Right lobe of liver (tissue), 6 donors: ENCODE data around the gene LDB3. TPM values are rescaled to one million over a fixed set of nuclear protein-coding genes. Genes with fewer than 3 reads are reported as not detected.

Source experiments
- ATAC-seq, 4 donors: fragments of 200-7000 bp; cut with Tn5 transposase; one replicate each; pipeline ENCODE4 v1.9.1; 2020; ENCODE audit warnings: mild to moderate bottlenecking in 4 of 4, moderate library complexity in 4 of 4
- DNase-seq, 3 donors: peaks; one replicate each; pipeline ENCODE4 v3.0.0-alpha.2; 2020
- H3K27ac ChIP-seq, 3 donors: fragments of 200-600 bp; one replicate each; pipeline ENCODE4 v1.8.0; 2022
- H3K27me3 ChIP-seq, 2 donors: fragments of 200-600 bp; one replicate each; pipeline ENCODE4 v1.8.0; 2022
- H3K36me3 ChIP-seq, 4 donors: fragments of 200-600 bp; sonication (generic) in 1 of 4; one replicate each; pipeline versions ENCODE4 v1.5.1 to v1.8.0; 2017 to 2022; ENCODE audit warnings: control low read depth in 1 of 4
- H3K4me1 ChIP-seq, 4 donors: fragments of 200-600 bp; sonication (generic) in 1 of 4; one replicate each; pipeline versions ENCODE4 v1.5.1 to v1.8.0; 2017 to 2022; ENCODE audit warnings: control low read depth in 1 of 4
- H3K4me3 ChIP-seq, 3 donors: fragments of 200-600 bp; one replicate each; pipeline ENCODE4 v1.8.0; 2022
- H3K9me3 ChIP-seq, 4 donors: fragments of 200-600 bp; sonication (generic) in 1 of 4; one replicate each; pipeline versions ENCODE4 v1.5.1 to v1.8.0; 2017 to 2022; ENCODE audit warnings: control low read depth in 1 of 4
- CTCF ChIP-seq, 4 donors: fragments of 200-600 bp in 3 of 4; fragments of 450-650 bp in 1 of 4; IDR thresholded peaks; one replicate each; pipeline versions ENCODE4 v1.5.1 to v1.8.0; 2016 to 2022; ENCODE audit warnings: antibody characterized with exemption in 4 of 4, mild to moderate bottlenecking in 2 of 4
- POLR2A ChIP-seq: fragments of 450-650 bp; IDR thresholded peaks from one replicate; pipeline ENCODE4 v1.6.1; 2017; ENCODE audit warnings: antibody characterized with exemption, mild to moderate bottlenecking
- WGBS: methylation state at CpG from one replicate; pipeline ENCODE4 v1.1.6; 2018; ENCODE audit warnings: low coverage, low lambda C conversion rate; ENCODE audit not compliant: insufficient coverage; ENCODE audit errors: missing lambda C conversion rate; 5-methylcytosine and 5-hydroxymethylcytosine counted together
- intact Hi-C, 2 donors: fragments of 100-400 bp; cut with DNase I; formaldehyde crosslinking; loops; one replicate each; pipeline versions ENCODE4 v1.11.2 to v1.14.1; 2022
- total RNA-seq, 6 experiments: library from RNA; depleted of rRNA in 2 of 6; stranded (reverse); fragments of >200 nt in 2 of 6; fragmentation: NEBNext Ultra II Directional in 3 of 6; extraction: Animal tissue kit (Norgen Biotek cat#: 25700) in 3 of 6; gene quantifications; one replicate each; pipeline versions ENCODE4 v1.1.0 to v1.2.4, GENCODE V29; 2016 to 2023
- donor health status: DM: no; HTN: yes; CAD: no.
- donor health status: DM: no; HTN: no; CAD: no.
- donor health status: DM: no; HTN: no; CAD: no.
- donor health status: DM: no; HTN: yes; CAD: no.
- donor health status: DM: no; HTN: yes; CAD: no.

LDB3 gene
- total RNA-seq, 6 experiments from 2014 or later, result 0.07 to 0.29 (median 0.12) TPM

GRCh38 chr10:86699991-86700840 is 31.9 kb downstream of the LDB3 start:
- no CpG with 5 or more reads among the region's 9 CpGs for WGBS
- DNase-seq, result peak in 1 of 3 donors; percentile 18

GRCh38 chr10:86700851-86701617 is 32.7 kb downstream of the LDB3 start:
- no peaks in the 10 kb centered on the region for H3K36me3 ChIP-seq
- H3K4me1 ChIP-seq, result no peaks in the 10 kb centered on the region
- intact Hi-C loops, result loop anchor here in 1 of 2 donors (10.0 kb wide), 1 partner anchor 194 kb away; no protein-coding TSS in a partner anchor
- no peak overlapping the region for H3K27ac ChIP-seq
- WGBS, result 91% methylated on average over 8 of the region's 12 CpGs
- TF ChIP-seq POLR2A (no peak), CTCF (IDR thresholded peaks at IDR 0.05) (no peak)
- no peaks in the 10 kb centered on the region for H3K27me3 ChIP-seq
- DNase-seq (peak in 1 of 3 donors; percentile 34), ATAC-seq (no peak)
- H3K9me3 ChIP-seq, result no peaks in the 10 kb centered on the region
- H3K4me3 ChIP-seq, result no peak overlapping the region

More at GRCh38 chr10:86699991-86700840, 31.9 kb downstream of the LDB3 start:
- Histone ChIP-seq H3K4me3 (no peak overlapping the region), H3K4me1 (no peaks in the 10 kb centered on the region), H3K27ac (no peak overlapping the region), H3K9me3 (no peaks in the 10 kb centered on the region), H3K27me3 (no peaks in the 10 kb centered on the region), H3K36me3 (no peaks in the 10 kb centered on the region)
- intact Hi-C loops, result loop anchor here in 1 of 2 donors (10.0 kb wide), 1 partner anchor 195 kb away; no protein-coding TSS in a partner anchor
- no peak for TF ChIP-seq CTCF (IDR thresholded peaks at IDR 0.05)
- no peak for TF ChIP-seq POLR2A
- no peak for ATAC-seq

GRCh38 chr10:86703176-86703575 is 34.9 kb downstream of the LDB3 start:
- intact Hi-C loops, result loop anchor here in 1 of 2 donors (10.0 kb wide), 1 partner anchor 192 kb away; no protein-coding TSS in a partner anchor
- peak in 1 of 3 donors; percentile 35 for DNase-seq
- no CpG with 5 or more reads among the region's 8 CpGs for WGBS
- Histone ChIP-seq H3K9me3 (no peaks in the 10 kb centered on the region), H3K27ac (no peak overlapping the region), H3K4me1 (no peaks in the 10 kb centered on the region), H3K4me3 (no peak overlapping the region), H3K36me3 (no peaks in the 10 kb centered on the region), H3K27me3 (no peaks in the 10 kb centered on the region)
- TF ChIP-seq CTCF (IDR thresholded peaks at IDR 0.05) (no peak), POLR2A (no peak)
- ATAC-seq, result no peak

- TF ChIP-seq CTCF (IDR thresholded peaks at IDR 0.05) (no peak), POLR2A (no peak)
- DNase-seq (no peak), ATAC-seq (no peak)
- no peaks in the 10 kb centered on the region for H3K4me1 ChIP-seq
- intact Hi-C loops, result loop anchor here in 1 of 2 donors (10.0 kb wide), 1 partner anchor 190 kb away; no protein-coding TSS in a partner anchor
- no peak overlapping the region for H3K4me3 ChIP-seq
- no peak overlapping the region for H3K27ac ChIP-seq
- H3K27me3 ChIP-seq, result no peaks in the 10 kb centered on the region
- H3K36me3 ChIP-seq, result no peaks in the 10 kb centered on the region
- H3K9me3 ChIP-seq, result no peaks in the 10 kb centered on the region
- 100% methylated on average over 1 of the region's 1 CpG for WGBS
These were observed 36.8 kb downstream of the LDB3 start for GRCh38 chr10:86705139-86705538.
